ENCODE results near the gene KIF5C.

KIF5C gene

GRCh38 chr2:148959745-148960144 lies 84.7 kb downstream of the KIF5C start:
- no peak overlapping the region for H3K4me3 Mint-ChIP-seq
- H3K36me3 Mint-ChIP-seq, result peaks cover 2% of the 10 kb centered on the region
- no peaks in the 10 kb centered on the region for H3K27me3 Mint-ChIP-seq
- no peak overlapping the region for H3K27ac Mint-ChIP-seq
- no peaks in the 10 kb centered on the region for H3K4me1 Mint-ChIP-seq
- H3K9me3 Mint-ChIP-seq, result no peaks in the 10 kb centered on the region

DNA sequence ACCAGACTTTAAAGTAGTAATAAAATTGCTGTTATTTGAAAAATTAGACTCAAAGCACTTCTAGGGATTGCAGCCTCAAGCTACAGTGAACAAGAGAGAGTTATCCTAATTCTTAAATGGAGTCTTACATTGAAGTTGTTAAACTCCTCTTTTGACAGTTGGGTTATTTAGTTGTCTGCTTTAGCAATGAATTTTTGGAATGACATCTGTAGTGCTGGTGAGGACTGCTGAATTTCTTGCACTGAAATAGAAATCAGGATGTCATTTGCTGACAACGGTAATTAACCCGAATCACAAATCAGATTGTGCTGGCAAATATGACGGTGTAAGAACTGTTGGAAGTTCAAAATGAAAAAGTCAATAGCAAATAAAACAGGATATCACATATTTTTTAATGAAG lies 85.5 kb downstream of the KIF5C start:
- no peaks in the 10 kb centered on the region for H3K9me3 Mint-ChIP-seq

GRCh38 chr2:148963461-148963860 lies 88.4 kb downstream of the KIF5C start:
- no peak overlapping the region for H3K4me3 Mint-ChIP-seq
- no peak overlapping the region for H3K27ac Mint-ChIP-seq
- no peaks in the 10 kb centered on the region for H3K9me3 Mint-ChIP-seq

More for the DNA sequence above, 85.5 kb downstream of the KIF5C start:
- H3K4me3 Mint-ChIP-seq, result no peak overlapping the region
- H3K4me1 Mint-ChIP-seq, result no peaks in the 10 kb centered on the region
- H3K27ac Mint-ChIP-seq, result no peak overlapping the region
- H3K27me3 Mint-ChIP-seq, result no peaks in the 10 kb centered on the region
- peaks cover 2% of the 10 kb centered on the region for H3K36me3 Mint-ChIP-seq

DNA sequence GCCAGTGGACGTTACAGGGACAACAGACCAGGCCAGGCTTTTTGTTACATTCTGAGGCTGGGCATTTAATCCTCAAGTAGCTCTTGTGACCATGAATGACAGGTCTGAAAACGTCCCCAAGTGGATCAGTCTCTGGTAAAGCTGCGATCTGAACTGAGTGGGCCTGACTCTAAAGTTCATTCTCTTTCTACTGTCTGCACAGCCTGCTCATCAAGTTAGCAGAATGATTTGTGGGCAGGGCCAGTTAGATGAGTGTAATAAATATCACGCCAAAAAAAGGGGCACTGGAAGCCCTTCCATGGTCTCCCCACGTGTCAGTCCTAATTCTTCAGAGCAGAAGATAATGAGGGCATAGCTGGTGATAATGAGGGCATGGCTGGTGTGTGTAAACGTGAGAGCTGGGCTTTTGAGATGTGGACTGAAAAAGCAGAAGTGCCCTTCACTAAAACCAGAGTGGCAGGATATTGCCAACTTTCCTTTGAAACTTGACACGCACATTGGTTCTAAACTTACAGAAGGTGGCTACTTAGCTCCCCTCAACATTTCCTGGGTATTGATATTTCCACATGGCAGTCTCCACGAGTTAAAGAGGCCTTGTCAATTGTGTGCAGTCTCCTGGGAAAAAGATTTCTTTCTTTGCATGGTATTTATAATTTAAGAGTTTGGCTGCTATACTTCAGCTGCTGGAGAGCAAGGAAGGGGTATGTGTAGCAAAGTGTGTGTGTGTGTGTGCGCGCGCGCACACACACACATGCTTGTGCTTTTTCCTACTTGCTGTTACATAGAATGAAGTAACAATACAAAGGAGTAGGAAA lies 90.8 kb downstream of the KIF5C start:
- no peaks in the 10 kb centered on the region for H3K27me3 Mint-ChIP-seq
- H3K4me3 Mint-ChIP-seq, result no peak overlapping the region
- H3K36me3 Mint-ChIP-seq, result peaks cover 2% of the 10 kb centered on the region
- no peak overlapping the region for H3K27ac Mint-ChIP-seq
- no peaks in the 10 kb centered on the region for H3K9me3 Mint-ChIP-seq
- H3K4me1 Mint-ChIP-seq, result no peaks in the 10 kb centered on the region

More at GRCh38 chr2:148963461-148963860, 88.4 kb downstream of the KIF5C start:
- Mint-ChIP-seq H3K4me1 (no peaks in the 10 kb centered on the region), H3K36me3 (peaks cover 2% of the 10 kb centered on the region), H3K27me3 (no peaks in the 10 kb centered on the region)

DNA sequence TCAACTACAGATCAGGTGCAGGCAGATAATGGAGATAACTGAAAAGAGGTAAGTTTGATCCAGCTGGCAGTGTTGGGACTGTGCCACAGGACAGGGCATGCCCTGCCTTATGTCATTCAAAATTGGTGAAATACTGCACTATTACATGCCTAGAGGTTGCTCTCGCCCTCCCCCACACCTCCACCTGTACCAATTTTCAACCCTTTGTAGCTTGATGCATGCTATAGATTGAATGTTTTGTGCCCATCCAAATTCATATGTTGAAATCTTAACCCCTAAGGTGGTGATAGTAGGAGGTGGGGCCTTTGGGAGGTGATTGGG lies 91.4 kb downstream of the KIF5C start:
- Mint-ChIP-seq H3K27me3 (no peaks in the 10 kb centered on the region), H3K4me1 (peaks cover 3% of the 10 kb centered on the region), H3K9me3 (no peaks in the 10 kb centered on the region), H3K27ac (no peak overlapping the region), H3K36me3 (peaks cover 2% of the 10 kb centered on the region), H3K4me3 (no peak overlapping the region)

GRCh38 chr2:148967056-148967455 lies 92.0 kb downstream of the KIF5C start:
- H3K4me3 Mint-ChIP-seq, result no peak overlapping the region
- H3K9me3 Mint-ChIP-seq, result no peaks in the 10 kb centered on the region
- peaks cover 6% of the 10 kb centered on the region for H3K4me1 Mint-ChIP-seq
- no peaks in the 10 kb centered on the region for H3K27me3 Mint-ChIP-seq
- H3K27ac Mint-ChIP-seq, result no peak overlapping the region
- H3K36me3 Mint-ChIP-seq, result no peaks in the 10 kb centered on the region

GRCh38 chr2:148967578-148967977 lies 92.6 kb downstream of the KIF5C start:
- H3K4me3 Mint-ChIP-seq, result no peak overlapping the region
- peaks cover 6% of the 10 kb centered on the region for H3K4me1 Mint-ChIP-seq
- no peaks in the 10 kb centered on the region for H3K9me3 Mint-ChIP-seq
- no peaks in the 10 kb centered on the region for H3K36me3 Mint-ChIP-seq
- no peaks in the 10 kb centered on the region for H3K27me3 Mint-ChIP-seq
- no peak overlapping the region for H3K27ac Mint-ChIP-seq

DNA sequence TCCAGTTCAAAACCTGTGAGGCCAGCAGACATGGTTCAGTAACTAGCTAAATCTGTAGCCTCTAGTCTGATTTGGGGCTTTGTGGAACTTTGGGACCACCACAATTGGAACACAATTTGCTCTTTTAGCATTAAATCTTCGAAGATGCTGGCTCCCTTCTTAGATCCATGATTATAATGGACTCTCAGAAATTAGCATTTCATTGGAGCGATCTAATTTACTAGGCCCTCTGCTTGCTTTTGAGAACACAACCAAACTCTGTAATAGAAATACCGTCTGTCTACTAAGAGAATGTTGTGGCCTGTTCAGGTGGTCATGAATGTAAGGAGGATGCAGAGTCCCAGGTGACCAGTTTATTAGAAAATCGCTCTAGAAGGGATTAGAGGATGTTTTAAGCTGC lies 93.3 kb downstream of the KIF5C start:
- H3K9me3 Mint-ChIP-seq, result no peaks in the 10 kb centered on the region
- H3K4me1 Mint-ChIP-seq, result peaks cover 6% of the 10 kb centered on the region
- H3K4me3 Mint-ChIP-seq, result no peak overlapping the region
- H3K27me3 Mint-ChIP-seq, result no peaks in the 10 kb centered on the region
- H3K36me3 Mint-ChIP-seq, result no peaks in the 10 kb centered on the region
- no peak overlapping the region for H3K27ac Mint-ChIP-seq

- H3K27me3 Mint-ChIP-seq, result no peaks in the 10 kb centered on the region
- no peak overlapping the region for H3K4me3 Mint-ChIP-seq
- H3K9me3 Mint-ChIP-seq, result no peaks in the 10 kb centered on the region
- H3K27ac Mint-ChIP-seq, result no peak overlapping the region
- no peaks in the 10 kb centered on the region for H3K36me3 Mint-ChIP-seq
- peaks cover 6% of the 10 kb centered on the region for H3K4me1 Mint-ChIP-seq
These were observed 93.8 kb downstream of the KIF5C start for GRCh38 chr2:148968776-148969319.

DNA sequence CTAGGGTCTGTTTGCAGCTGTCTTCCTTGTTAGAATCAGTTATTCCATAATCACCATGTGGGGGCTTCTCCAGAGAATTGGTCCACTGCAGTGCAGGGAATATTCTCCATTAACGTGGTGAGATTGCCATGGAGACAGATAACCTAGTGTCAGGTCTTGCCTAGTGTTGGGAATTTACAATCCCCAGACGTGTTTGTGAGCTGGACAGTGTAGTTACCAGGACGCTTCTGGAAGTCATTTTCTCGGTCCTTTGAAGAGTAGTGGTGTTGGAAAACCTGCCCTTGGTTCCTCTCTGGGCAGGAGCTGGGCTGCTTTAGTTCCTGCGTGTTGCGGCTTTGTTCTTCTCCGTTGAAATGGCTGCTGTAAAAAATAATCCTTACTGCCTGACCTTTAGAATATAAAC lies 94.6 kb downstream of the KIF5C start:
- Mint-ChIP-seq H3K36me3 (no peaks in the 10 kb centered on the region), H3K4me3 (no peak overlapping the region), H3K27ac (no peak overlapping the region), H3K4me1 (peaks cover 6% of the 10 kb centered on the region), H3K9me3 (no peaks in the 10 kb centered on the region), H3K27me3 (no peaks in the 10 kb centered on the region)

DNA sequence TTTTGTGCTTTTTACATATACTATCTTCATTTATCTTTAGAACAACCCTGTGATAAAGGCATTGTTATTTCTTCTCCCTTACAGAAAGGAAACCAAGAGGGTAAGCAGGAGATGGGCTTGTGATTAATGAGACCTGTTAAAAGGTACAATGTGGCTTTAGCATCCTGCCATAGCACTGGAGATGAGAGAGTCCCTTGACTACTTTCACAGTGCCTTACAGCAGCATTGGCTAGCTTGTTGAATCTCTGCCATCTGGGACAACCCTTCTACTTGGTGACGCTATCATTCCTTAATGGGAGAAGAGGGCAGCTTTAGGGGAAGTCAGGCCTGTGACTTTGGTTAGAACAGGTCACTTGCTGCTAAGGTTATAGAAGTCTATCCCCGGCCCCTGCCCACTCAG lies 95.4 kb downstream of the KIF5C start:
- Mint-ChIP-seq H3K27me3 (no peaks in the 10 kb centered on the region), H3K4me3 (no peak overlapping the region), H3K4me1 (peaks cover 6% of the 10 kb centered on the region), H3K36me3 (no peaks in the 10 kb centered on the region), H3K9me3 (no peaks in the 10 kb centered on the region), H3K27ac (no peak overlapping the region)

DNA sequence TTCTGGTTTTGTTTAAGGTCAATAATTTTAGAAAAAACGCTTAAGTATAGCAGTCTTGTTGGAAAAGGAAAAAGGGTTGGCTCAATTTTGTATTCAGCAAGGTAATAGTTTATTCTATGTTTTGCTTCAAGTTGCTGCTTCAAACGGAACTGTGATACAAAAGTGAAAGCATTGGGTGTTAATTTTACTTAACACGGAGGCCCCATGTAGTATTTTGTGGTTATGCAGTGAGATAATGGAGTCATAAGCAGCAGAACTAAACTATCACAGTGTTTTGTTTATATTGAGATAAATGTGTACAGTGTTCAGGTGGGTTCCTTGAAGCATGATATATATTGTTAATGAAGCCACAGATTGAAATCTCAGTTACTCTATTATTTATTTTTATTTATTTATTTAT lies 96.5 kb downstream of the KIF5C start:
- Mint-ChIP-seq H3K4me3 (no peak overlapping the region), H3K27me3 (no peaks in the 10 kb centered on the region), H3K4me1 (peaks cover 6% of the 10 kb centered on the region), H3K27ac (no peak overlapping the region), H3K9me3 (no peaks in the 10 kb centered on the region), H3K36me3 (no peaks in the 10 kb centered on the region)

- Mint-ChIP-seq H3K36me3 (no peaks in the 10 kb centered on the region), H3K4me1 (peaks cover 6% of the 10 kb centered on the region), H3K4me3 (no peak overlapping the region), H3K27ac (no peak overlapping the region), H3K27me3 (no peaks in the 10 kb centered on the region), H3K9me3 (no peaks in the 10 kb centered on the region)
These were observed 99.1 kb downstream of the KIF5C start for GRCh38 chr2:148974095-148974494.

DNA sequence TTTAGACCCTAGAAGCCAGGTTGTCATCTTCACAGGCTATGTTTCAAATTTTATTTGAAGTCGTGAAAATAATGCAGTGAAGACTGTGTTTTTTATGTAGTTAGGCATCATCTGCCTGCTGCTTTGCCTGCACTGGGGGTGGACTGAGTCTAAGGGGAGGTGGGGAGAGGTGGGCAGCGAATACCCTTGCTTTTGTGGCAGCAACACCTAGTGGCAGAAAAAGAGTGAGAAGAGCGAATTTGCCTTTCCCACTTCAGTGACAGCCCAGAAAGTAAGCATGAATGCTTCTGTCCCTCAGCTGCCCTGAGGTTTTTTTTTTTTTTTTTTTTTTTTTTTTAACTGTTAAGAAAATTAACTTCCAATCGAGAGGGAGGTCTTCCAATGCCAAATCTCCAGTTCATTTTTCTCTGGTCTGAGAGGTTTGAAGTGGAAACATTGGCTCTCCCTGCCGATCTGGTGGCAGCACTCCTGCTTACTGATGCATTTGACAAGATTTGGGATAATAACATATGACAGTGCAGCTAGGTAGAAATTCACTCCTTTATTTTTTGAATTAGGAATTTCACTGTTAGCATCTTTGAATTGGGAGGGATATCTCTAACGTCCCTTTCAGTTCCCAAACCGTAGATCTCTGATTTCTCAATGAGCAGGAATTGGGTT lies 103.1 kb downstream of the KIF5C start:
- no peaks in the 10 kb centered on the region for H3K27me3 Mint-ChIP-seq
- no peaks in the 10 kb centered on the region for H3K36me3 Mint-ChIP-seq
- no peak overlapping the region for H3K27ac Mint-ChIP-seq
- H3K4me1 Mint-ChIP-seq, result no peaks in the 10 kb centered on the region
- H3K4me3 Mint-ChIP-seq, result no peak overlapping the region
- H3K9me3 Mint-ChIP-seq, result no peaks in the 10 kb centered on the region

- Mint-ChIP-seq H3K4me1 (no peaks in the 10 kb centered on the region), H3K9me3 (no peaks in the 10 kb centered on the region), H3K27me3 (no peaks in the 10 kb centered on the region), H3K36me3 (no peaks in the 10 kb centered on the region), H3K4me3 (no peak overlapping the region), H3K27ac (no peak overlapping the region)
These were observed 103.7 kb downstream of the KIF5C start for GRCh38 chr2:148978706-148979105.

- no peak overlapping the region for H3K27ac Mint-ChIP-seq
- no peak overlapping the region for H3K4me3 Mint-ChIP-seq
- no peaks in the 10 kb centered on the region for H3K9me3 Mint-ChIP-seq
- H3K36me3 Mint-ChIP-seq, result no peaks in the 10 kb centered on the region
- no peaks in the 10 kb centered on the region for H3K27me3 Mint-ChIP-seq
- H3K4me1 Mint-ChIP-seq, result no peaks in the 10 kb centered on the region
These were observed 104.3 kb downstream of the KIF5C start for GRCh38 chr2:148979164-148979918.

Measured in activated naive CD4-positive, alpha-beta T cell treated with anti-CD3 and anti-CD28 coated beads, Interleukin-2, amount 50 U/mL, for 24 hours (primary cell).